ENCODE results near the gene RPP25. TPM values are rescaled to one million over a fixed set of nuclear protein-coding genes. Genes with fewer than 3 reads are reported as not detected.

Gene RPP25, protein sequence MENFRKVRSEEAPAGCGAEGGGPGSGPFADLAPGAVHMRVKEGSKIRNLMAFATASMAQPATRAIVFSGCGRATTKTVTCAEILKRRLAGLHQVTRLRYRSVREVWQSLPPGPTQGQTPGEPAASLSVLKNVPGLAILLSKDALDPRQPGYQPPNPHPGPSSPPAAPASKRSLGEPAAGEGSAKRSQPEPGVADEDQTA
- total RNA-seq: under 1 TPM; 0.21 to 0.84 (median 0.50) TPM
- 1.2 TPM for total RNA-seq (2013)

DNA sequence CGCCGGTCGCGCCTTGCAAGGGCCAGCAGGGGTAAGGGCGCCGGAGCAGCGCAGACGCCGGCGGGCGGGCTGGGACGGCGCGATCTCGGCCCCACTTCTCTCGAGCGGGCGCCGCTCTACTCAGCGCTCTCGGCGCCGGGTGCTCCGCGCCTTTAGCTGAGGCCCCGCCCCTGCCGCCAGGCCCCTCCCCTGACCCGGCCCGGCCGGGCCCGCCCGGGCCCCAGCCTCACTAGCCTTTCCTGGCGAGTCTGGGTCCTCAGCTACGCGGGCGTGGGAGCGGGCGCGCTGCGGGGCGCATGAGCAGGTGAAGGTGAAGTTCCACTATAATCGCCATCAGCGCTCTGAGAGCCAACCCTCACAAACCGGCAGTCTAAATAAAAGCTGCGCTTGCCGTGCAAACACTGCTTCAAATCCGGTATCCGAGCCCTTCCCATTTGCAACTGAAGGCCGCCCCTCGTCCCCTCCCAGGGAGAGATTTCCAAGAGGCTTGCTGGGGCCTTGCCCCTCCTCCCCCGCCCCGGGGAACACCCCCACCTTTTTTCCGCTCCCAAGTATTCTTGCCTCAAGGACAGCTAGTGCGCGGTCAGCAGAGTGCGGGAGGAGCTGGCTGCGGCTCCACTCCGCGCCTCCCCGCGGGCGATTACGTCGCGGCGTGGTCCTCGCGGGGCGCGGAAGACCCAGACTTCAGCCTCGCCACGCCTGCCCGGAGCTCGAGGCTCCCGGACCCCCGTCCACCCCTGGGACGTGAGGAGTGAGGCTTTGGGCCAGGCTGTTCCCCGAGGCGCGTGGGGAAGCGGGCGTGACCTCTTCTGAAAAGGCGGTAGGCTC is at the start of gene RPP25:
TSS of gene RPP25 (minus strand) at position 125 of the 828 bp plus-strand sequence. CDS start 189 bp downstream, outside the sequence.
- peak; percentile 52 to 75 for DNase-seq
- Histone ChIP-seq H3K36me3 (ENCODE audit: control insufficient read depth, insufficient read depth, low read length) (no peaks in the 10 kb centered on the region), H3K9me3 (ENCODE audit: control insufficient read depth, insufficient read depth, low read length) (no peaks in the 10 kb centered on the region), H3K27ac (ENCODE audit: low read length) (no peak within 1 kb of the TSS), H3K27me3 (ENCODE audit: control insufficient read depth, insufficient read depth, low read length) (peaks cover 30% of the 10 kb centered on the region), H3K4me3 (ENCODE audit: low read length) (peak within 1 kb of the TSS; percentile 26), H3K4me1 (ENCODE audit: control insufficient read depth, insufficient read depth, low read length) (peaks cover 33% of the 10 kb centered on the region)
- H3K27ac Mint-ChIP-seq: no peak within 1 kb of the TSS
- H3K27me3 Mint-ChIP-seq (ENCODE audit: low read depth in 2 of 2): peaks cover 38 to 43% of the 10 kb centered on the region in 2 donors
- TF ChIP-seq, protein P1, sequence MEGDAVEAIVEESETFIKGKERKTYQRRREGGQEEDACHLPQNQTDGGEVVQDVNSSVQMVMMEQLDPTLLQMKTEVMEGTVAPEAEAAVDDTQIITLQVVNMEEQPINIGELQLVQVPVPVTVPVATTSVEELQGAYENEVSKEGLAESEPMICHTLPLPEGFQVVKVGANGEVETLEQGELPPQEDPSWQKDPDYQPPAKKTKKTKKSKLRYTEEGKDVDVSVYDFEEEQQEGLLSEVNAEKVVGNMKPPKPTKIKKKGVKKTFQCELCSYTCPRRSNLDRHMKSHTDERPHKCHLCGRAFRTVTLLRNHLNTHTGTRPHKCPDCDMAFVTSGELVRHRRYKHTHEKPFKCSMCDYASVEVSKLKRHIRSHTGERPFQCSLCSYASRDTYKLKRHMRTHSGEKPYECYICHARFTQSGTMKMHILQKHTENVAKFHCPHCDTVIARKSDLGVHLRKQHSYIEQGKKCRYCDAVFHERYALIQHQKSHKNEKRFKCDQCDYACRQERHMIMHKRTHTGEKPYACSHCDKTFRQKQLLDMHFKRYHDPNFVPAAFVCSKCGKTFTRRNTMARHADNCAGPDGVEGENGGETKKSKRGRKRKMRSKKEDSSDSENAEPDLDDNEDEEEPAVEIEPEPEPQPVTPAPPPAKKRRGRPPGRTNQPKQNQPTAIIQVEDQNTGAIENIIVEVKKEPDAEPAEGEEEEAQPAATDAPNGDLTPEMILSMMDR (IDR thresholded peaks at IDR 0.05): no peak
- H3K9me3 Mint-ChIP-seq: no peaks in the 10 kb centered on the region
- ATAC-seq: peak; percentile 89 to 93 (median 92)
- intact Hi-C loops (cut with micrococcal nuclease): loop anchor here (2.0 kb wide), 1 partner anchor 248 kb away; no protein-coding TSS in a partner anchor
- H3K4me3 Mint-ChIP-seq: peak within 1 kb of the TSS; percentile 75
- under 1% methylated on average over 83 of the region's 83 CpGs for WGBS (ENCODE audit: insufficient coverage)
- no peaks in the 10 kb centered on the region for H3K36me3 Mint-ChIP-seq
- peaks cover 6 to 22% of the 10 kb centered on the region in 2 donors for H3K4me1 Mint-ChIP-seq

DNA sequence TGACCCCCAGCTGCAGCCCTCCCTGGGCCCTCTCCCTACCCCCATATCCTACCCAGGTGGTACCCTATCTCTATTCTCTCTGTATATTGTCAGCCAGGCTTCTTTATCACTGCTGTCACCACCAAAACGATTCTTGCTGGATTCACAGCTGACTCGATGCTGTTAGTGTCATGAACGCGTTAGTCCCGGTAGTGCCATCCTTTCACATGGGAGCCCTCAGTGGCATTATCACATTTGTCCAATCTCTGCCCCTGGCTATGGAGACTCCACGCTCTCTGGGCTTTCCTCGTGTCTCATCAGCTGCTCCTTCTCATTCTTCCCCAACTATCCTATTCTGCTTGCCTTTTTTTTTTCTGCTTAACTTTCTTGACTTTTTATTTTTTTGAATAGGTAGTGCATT is 45.8 kb upstream of the RPP25 start:
- 87% methylated on average over 7 of the region's 7 CpGs for WGBS (ENCODE audit: insufficient coverage)

DNA sequence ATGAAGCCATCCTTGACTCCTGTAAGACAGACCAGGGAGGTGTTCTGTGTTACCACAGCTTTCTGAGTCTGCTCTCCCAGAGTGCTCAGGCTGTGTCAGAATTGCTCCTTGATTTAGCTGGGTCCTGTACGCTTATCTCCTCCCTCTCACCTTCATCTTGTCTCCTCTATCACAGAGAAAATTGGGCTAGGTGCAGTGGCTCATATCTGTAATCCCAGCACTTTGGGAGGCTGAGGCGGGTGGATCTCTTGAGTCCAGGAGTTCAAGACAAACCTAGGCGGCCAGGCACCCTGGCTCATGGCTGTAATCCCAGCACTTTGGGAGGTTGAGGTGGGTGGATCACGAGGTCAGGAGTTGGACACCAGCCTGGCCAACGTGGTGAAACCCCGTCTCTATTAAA is 44.7 kb upstream of the RPP25 start:
- no peak for DNase-seq
- peaks cover 17% of the 10 kb centered on the region for H3K27me3 ChIP-seq (ENCODE audit: control insufficient read depth, insufficient read depth, low read length)
- TF ChIP-seq, protein P1 (IDR thresholded peaks at IDR 0.05): no peak
- no peak overlapping the region for H3K4me3 ChIP-seq (ENCODE audit: low read length)
- H3K36me3 ChIP-seq (ENCODE audit: control insufficient read depth, insufficient read depth, low read length): no peaks in the 10 kb centered on the region
- peaks cover 1% of the 10 kb centered on the region for H3K4me1 ChIP-seq (ENCODE audit: control insufficient read depth, insufficient read depth, low read length)
- intact Hi-C loops (cut with micrococcal nuclease): no loop called here
- no peak for ATAC-seq
- WGBS (ENCODE audit: insufficient coverage): 89% methylated on average over 6 of the region's 6 CpGs
- no peaks in the 10 kb centered on the region for H3K9me3 ChIP-seq (ENCODE audit: control insufficient read depth, insufficient read depth, low read length)
- no peak overlapping the region for H3K27ac ChIP-seq (ENCODE audit: low read length)
- H3K36me3 Mint-ChIP-seq: no peaks in the 10 kb centered on the region
- H3K27me3 Mint-ChIP-seq (ENCODE audit: low read depth in 2 of 2): peaks cover 27% of the 10 kb centered on the region in 2 donors
- no peak overlapping the region for H3K4me3 Mint-ChIP-seq
- H3K27ac Mint-ChIP-seq: no peak overlapping the region
- peaks cover 0 to 4% of the 10 kb centered on the region in 2 donors for H3K4me1 Mint-ChIP-seq
- no peaks in the 10 kb centered on the region for H3K9me3 Mint-ChIP-seq

More for the DNA sequence above, 45.8 kb upstream of the RPP25 start:
- no peaks in the 10 kb centered on the region for H3K9me3 ChIP-seq (ENCODE audit: control insufficient read depth, insufficient read depth, low read length)
- H3K27me3 Mint-ChIP-seq (ENCODE audit: low read depth in 2 of 2): peaks cover 16 to 20% of the 10 kb centered on the region in 2 donors
- no peaks in the 10 kb centered on the region for H3K36me3 Mint-ChIP-seq
- no peaks in the 10 kb centered on the region for H3K4me1 ChIP-seq (ENCODE audit: control insufficient read depth, insufficient read depth, low read length)
- ATAC-seq (no peak), DNase-seq (no peak)
- H3K4me3 ChIP-seq (ENCODE audit: low read length): no peak overlapping the region
- no peaks in the 10 kb centered on the region for H3K9me3 Mint-ChIP-seq
- H3K27me3 ChIP-seq (ENCODE audit: control insufficient read depth, insufficient read depth, low read length): peaks cover 8% of the 10 kb centered on the region
- intact Hi-C loops (cut with micrococcal nuclease): no loop called here
- no peaks in the 10 kb centered on the region for H3K4me1 Mint-ChIP-seq
- TF ChIP-seq, protein P1 (IDR thresholded peaks at IDR 0.05): no peak
- H3K36me3 ChIP-seq (ENCODE audit: control insufficient read depth, insufficient read depth, low read length): no peaks in the 10 kb centered on the region
- H3K4me3 Mint-ChIP-seq: no peak overlapping the region
- no peak overlapping the region for H3K27ac ChIP-seq (ENCODE audit: low read length)
- H3K27ac Mint-ChIP-seq: no peak overlapping the region

Measured in natural killer cell (primary cell).